Stimulated activated CD8-positive, alpha-beta memory T cell treated with anti-CD3 and anti-CD28 coated beads, Interleukin-15, amount 100 ng/mL, for 1 hour (primary cell): ENCODE measurements around the gene KATNB1.

Experiments
- DNase-seq: peaks from one replicate; pipeline ENCODE4 v3.0.0-alpha.2; 2020; ENCODE audit warnings: low read depth

Gene KATNB1, protein sequence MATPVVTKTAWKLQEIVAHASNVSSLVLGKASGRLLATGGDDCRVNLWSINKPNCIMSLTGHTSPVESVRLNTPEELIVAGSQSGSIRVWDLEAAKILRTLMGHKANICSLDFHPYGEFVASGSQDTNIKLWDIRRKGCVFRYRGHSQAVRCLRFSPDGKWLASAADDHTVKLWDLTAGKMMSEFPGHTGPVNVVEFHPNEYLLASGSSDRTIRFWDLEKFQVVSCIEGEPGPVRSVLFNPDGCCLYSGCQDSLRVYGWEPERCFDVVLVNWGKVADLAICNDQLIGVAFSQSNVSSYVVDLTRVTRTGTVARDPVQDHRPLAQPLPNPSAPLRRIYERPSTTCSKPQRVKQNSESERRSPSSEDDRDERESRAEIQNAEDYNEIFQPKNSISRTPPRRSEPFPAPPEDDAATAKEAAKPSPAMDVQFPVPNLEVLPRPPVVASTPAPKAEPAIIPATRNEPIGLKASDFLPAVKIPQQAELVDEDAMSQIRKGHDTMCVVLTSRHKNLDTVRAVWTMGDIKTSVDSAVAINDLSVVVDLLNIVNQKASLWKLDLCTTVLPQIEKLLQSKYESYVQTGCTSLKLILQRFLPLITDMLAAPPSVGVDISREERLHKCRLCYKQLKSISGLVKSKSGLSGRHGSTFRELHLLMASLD

DNA sequence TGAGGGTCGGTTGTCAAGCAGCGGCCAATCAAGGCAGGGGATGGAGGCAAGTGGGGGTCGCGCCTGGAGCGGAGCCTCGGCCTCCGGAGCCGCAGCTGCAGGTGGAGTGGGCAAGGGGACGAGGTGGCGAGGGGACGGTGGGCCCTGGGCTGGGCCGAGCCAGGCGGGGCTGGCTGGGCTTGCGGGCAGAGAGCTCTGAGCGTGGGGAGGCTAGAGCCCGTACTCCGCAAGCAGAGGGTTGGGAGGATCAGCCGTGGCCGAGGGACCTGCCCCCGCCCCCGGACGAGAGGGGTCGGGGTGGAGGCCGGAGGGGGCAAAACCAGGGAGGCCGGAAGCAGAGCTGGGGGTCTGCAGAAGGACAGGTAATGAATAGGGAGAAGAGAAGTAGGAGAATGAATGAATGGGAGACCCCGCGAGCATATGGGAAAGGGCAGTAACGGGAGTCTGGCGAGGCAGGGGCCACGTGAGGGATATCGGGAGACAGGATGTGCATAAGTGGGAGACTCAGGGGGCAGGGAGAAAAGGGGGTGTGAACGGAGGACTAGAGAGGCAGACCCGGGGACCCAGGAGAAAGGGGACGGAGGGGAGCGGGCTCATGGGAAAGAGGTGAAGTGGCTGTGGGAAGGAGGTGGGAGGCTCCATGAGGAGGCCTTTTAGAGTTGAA is at the start of gene KATNB1:
Gene KATNB1, plus strand, starts transcription at position 16 of the 664 bp plus-strand sequence. CDS start 1,474 bp downstream, outside the sequence.
- no peak for DNase-seq

DNA sequence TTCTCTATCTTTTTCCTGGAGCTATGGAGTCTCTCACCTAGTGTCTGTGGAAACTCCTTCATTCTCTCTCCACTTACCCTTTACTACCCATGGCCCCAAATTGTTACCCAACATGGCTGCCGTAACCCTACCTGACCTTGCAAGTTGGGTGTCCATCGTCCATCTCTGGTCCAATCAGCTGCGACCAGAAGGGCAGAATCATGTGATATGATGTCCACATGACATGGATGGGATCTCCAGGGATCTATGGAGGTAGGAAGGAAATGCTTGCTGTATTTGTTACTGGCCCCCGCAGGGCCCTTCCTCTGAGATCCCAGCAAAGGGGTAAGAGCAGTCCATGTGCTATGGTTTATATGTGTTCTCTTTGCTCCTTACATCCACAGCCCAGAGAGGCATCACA is 49.0 kb upstream of the KATNB1 start:
- DNase-seq: no peak

DNA sequence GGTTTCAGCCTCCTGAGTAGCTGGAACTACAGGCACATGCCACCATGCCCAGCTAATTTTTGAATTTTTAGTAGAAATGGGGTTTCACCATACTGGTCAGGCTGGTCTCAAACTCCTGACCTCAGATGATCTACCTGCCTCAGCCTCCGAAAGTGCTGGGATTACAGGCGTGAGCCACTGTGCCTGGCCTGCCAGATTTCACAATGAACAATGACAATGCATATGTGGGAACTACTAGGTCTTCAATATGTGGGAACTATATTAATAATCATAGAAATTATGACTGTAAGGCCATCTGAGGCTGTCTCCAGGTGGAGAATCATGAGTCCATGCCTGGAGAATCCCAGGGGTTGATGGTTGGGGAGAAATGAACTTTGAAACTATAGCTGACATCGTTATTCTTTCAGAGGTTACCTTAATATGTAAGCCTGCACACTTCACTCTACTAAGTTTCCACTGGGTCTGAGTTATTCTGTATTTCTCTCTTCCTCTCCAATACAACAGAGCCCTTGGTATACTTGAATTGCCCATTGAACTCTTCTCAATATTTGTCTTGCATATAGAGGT is 48.1 kb upstream of the KATNB1 start:
- DNase-seq: no peak

DNA sequence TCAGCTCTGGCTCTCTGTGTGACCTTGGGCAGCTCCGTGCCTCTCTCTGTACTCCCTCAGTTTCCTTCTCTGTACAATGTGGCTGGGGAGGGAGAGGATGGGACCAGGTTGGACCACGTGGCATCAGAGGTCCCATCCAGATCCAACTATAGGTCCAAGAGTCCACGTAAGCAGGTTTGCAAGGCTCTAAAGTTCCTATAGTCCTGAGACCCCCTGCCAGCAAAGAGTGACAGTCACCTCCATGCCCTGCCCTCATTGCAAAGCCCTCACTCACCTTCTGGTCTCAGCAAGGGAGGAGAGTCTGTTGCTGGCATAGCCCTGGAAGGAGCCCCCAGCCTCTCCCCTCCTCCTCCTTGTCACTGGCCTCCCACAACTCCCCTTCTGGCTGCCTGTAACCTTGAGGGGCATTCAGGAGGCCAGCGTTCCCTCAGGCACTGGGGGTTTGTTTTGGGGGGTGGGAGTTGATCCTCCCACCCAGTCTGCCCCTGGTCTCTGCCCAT is 47.0 kb upstream of the KATNB1 start:
- no peak for DNase-seq

DNA sequence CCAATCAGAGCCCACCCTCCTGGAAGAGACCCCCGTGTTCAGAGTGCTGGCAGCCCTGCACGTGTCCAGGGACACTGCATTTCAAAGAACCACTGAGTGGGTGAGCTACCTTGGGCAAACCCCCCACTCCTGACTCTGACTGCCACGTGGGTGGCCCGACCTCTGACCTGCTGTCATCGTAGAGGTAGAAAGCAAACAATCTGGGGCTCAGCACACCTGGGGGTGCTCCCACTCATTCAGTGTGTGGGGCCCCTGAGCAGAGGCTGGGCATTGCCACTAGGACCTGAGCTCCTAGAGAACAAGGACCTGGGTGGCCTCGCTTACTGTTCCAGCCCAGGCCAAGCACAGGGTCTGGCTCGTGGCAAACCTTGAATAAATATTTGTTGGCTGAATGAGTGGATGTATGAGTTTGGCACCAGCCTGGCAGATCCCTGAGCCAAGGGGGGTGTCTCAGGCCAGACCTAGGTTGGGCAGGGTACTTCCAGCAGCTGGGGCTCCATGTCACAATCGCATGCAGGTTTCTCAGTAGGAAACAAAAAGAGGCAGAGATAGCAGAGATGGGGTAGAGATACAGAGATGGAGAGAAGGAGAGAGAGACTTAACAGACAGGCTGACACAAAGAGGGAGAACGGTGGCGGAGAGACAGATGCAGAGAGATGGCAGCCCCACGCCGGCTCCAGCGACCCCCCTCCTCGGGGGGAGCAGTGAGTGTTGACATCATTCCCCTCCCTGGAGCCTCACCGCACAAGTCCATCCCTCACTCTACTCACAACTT is 46.4 kb upstream of the KATNB1 start:
- no peak for DNase-seq

DNA sequence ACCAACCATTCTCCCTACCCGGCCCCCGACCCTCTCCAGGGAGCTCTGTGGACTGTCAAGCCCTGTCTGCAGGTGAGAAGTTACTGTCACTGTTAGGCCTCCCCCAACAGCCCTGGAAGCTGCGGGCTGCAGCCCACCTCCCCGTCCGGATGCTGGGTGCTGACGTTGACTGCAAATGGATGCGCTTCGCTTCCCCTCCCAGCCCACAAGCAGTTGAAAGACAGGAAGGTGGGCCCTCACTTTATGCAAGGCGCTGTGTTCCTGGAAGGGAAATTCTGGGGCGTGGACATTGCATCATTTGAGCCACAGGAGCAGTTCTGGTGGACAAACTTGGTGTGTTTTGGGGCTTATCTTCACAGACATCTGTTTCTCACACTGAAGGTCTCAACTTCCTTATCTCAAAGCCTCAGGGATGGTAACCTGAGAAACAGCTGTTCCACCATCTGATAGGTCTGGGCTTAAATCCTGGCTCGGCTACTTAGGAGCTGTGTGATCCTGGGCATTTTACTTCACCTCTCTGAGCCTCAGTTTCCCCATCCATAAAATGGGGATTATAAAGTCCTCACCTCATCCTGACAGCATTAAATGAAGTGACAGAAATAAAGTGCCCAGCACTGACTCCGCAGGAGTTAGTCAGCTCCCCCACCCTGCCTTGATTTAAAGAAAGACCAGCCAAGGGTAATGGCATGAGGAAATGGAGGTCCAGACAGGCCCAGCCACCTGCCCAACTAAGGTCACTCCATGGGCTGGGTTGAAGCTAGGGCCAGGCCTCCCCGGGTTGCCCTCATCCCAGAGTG is 45.6 kb upstream of the KATNB1 start:
- no peak for DNase-seq

DNA sequence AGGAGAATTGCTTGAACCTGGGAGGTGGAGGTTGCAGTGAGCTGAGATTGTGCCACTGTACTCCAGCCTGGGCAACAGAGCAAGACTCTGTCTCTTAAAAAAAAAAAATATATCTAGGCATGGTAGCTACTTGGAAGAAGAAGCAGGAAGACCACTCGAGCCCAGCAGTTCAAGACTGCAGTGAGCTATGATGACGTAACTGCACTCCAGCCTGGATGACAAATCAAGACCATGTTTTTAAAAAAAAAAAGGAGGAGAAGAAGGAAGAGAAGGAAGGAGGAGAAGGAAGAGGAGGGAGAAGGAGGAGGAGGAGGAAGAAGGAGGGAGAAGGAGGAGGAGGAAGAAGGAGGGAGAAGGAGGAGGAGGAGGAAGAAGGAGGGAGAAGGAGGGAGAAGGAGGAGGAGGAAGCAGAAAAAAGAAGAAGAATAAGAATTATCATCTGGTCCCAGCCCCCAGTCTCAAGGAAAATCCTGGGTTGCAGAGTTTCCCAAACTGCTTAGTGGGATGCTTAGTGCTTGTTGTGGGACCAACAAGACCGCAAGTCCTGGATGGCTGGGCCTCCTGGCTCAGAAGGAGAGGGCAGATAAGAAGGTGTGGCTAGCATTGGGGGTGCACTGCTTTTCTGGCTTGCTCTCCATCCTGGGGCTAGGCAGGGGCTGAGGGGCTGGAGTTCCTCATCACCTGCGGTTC is 44.6 kb upstream of the KATNB1 start:
- DNase-seq: no peak

DNA sequence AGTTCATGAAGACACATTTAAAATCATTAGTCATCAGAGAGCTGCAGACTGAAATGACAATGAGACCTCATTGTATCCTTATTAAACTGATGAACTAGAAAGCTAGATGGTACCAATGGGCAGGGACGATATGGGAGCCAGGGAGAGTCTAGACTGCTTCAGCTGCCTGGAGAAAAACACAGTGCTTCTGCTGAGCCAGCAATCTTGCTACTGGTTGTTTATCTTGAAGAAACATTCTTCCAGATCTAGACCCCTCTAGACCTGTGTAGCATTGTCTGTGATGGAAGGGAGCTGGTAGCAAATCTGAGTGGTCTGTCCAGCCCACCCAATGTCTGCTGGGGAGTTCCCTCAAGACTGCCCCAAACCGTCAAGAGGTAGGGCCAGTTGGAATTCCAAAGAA is 42.9 kb upstream of the KATNB1 start:
- no peak for DNase-seq

DNA sequence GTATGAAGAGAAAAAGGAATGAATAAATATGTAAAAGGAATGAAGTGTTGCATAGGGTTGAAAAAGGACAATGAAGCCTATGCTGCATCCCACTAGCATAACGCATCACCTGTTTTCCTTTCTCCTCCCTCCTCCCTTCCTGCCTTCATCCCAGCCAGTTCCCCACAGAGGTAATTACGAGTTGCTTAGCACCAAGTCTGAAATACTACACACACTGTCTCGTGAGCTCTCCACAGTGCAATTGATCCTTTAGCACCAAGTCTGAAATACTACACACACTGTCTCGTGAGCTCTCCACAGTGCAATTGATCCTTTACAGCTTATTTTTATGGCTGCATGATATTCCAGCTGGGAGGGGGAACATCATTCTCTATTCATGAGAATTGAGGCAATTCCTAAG is 42.0 kb upstream of the KATNB1 start:
- no peak for DNase-seq

DNA sequence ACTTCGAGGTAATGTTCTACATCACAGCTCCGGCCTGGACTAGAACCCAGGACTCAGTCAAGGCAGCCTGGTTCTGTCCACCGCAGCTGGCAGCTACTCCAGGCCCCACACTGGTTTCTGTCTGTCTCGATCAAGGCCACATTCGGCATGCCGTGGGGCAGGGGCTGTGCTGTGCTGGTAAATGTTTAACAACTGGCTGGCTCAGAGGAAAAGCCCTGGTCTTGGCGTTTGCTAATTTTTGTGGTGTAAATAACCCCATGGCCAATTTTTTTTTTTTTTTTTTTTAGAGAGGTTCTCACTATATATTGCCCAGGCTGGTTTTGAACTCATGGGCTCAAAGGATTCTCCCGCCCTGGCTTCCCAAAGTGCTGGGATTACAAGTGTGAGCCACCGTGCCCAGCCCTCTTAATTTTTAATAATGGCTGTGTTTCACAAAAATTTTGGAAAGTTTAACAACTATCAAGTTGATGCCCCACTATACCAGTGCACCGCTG is 41.3 kb upstream of the KATNB1 start:
- no peak for DNase-seq

DNA sequence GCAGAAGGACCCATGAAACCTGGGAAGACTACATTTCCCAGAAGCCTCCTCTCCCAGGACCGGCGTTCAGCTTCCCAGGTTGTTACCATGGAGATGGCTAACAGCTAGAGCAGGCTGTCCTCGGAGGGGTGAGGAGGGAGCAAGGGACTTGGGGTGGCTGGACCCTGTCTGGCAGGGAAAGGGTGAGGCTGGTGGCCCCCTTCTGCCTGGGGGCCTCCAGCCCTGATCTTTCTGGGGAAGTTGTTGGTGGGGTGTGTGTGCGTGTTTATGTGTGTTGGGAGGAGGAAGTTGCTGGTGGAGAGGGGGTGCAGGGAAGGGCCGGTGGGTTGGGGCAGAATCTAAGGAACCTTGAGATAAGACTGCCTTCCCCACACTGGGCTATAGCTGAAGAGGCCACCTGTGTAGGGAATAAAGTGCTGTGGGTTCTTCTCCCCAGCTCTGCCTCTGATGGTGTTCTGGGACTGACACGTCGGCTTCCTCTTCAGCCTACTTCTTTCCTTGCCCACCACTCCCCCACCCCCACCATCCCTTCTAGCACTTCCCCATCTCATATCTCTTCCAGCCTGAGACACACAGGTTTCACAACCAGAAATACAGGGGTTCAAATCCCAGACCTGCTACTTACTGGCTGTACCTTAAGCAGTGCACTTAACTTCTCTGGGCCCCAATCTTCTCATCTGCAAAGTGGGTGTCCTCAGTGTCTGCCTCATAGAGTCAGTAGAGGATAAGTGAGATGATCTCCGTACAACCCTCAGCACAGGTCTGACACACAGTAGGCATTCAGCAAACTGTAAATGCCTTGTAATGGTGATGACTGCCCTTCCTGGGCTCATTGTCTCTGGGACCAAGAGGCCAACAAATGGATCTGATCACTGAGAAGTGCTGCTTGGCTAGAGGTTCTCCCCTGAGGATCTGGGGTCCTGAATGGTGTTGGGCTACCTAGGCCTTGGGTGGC is 40.6 kb upstream of the KATNB1 start, which contains the start of gene DRC7:
Gene DRC7, plus strand, starts transcription at position 82 of the 955 bp plus-strand sequence. CDS start 3,144 bp downstream, outside the sequence.
- no peak for DNase-seq

DNA sequence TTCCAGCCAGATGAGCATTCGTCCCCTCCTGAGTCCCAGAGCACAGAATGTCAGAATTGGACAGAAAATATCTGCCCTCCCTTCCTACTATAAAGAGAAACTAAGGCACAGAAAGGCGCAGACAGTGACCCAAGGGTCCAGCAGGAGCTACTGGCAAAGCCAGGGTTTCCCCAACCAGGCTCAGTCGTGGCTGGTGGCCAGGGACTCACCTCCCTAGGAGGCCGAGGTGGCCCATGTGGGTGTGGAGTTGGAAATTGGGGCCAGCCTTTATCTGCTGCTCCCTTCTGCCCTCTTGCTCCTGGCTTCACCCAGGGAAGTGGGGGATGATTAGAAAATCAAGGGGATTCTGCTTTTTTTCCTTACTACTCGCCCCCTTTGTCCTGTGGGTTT is 39.9 kb upstream of the KATNB1 start:
- DNase-seq: no peak

DNA sequence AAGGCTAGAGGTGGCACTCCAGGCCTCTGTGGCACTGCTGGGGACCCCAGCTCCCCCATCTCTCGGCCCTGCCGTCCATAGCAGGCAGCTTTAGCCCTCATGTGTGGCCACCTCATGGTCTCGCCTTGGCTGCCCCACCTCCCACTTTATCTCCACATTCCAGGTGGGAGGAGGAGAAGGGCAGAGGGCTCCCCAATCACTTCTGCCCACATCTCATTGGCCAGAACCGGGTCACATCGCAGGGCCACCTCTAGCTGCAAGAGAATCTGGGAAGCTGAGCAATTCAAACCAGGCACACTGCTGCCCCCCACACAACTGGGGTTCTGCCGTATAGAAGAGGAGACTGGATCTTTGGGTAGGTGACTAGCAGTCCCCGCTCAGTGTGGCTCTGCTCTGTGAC is 39.3 kb upstream of the KATNB1 start:
- DNase-seq: no peak

DNA sequence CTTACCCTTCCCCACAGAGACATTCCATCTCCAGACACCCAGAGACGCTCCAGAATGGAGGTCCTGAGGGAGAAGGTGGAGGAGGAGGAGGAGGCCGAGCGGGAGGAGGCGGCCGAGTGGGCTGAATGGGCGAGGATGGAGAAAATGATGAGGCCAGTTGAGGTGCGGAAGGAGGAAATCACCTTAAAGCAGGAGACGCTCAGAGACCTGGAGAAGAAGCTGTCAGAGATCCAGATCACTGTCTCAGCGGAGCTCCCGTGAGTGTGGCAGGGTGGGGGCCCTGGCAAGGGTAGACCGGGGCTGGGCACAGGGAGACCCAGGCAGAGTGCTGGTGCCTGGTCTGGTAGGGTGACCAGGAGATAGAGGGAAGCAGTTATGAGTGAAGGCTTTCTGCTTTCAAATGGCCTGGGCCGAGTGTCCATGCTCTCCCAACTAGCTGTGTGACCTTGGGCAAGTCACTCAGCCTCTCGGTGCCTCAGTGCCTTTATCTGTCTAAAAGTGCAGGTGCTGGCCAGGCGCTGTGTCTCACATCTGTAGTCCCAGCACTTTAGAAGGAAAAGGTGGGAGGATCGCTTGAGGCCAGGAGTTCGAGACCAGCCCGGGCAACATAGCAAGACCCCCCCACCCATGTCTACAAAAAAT is 37.6 kb upstream of the KATNB1 start:
- no peak for DNase-seq

DNA sequence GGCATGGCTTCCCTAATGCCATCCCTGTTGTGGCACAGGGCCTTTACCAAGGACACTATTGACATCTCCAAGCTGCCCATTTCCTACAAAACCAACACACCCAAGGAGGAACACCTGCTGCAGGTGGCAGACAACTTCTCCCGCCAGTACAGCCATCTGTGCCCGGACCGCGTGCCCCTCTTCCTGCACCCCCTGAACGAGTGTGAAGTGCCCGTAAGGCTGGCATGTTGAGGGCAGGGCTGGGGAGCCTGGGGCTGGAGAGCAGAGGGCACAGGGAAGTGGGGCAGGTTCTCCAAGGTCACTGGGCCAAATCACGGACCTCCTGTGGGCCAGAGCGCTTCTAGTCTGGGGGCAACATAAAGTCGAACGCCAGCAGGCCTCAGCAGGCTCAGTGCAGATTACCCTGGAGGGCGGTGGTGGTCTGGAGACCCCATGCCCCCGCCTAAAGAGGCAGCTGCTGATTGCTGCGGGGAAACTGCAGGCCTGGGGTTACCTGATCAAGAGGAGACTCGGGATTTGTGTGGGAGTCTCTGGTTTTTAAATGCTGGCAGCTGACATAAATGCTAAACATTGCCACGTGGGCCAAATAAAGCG is 36.7 kb upstream of the KATNB1 start:
- DNase-seq: no peak

DNA sequence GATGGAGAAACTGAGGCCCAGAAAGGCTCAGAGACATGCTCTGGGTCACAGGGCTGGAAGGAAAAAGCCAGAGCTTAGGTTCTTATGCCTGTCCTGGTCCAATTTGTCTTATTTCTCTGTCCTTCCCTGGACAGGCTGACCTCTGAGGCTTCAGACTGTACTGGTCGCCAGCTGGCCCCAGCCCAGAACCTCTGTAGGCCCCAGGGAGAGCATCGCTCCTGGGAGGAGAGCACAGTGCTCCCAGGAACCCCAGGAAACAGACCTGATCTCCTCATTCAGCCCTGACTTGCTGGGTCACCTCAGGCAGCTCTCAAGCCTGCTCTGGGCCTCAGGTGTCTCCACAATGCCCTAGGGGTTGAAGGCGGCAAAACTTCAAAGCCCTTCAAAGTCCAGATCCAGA is 36.1 kb upstream of the KATNB1 start:
- DNase-seq: no peak

DNA sequence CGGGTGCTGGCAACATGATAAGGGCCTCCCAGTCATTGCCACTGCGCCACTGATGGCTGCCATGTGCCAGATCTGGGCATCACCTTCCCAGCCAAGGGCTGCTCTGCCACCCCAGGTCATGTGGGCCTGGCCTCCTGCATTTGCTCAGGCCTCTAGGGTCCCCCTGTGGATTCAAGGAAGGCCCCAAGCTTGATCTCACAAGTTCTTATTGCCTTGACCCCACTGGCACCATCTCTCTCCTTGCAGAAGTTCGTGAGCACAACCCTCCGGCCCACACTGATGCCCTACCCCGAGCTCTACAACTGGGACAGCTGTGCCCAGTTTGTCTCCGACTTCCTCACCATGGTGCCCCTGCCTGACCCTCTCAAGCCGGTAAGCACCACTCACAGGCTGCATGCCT is 35.7 kb upstream of the KATNB1 start:
- DNase-seq: no peak
